Suprapubic skin (tissue), 4 donors: ENCODE measurements around the gene NKX3-2. TPM values are rescaled to one million over a fixed set of nuclear protein-coding genes. Genes with fewer than 3 reads are reported as not detected.

ENCODE experiments used
- DNase-seq, 2 donors: peaks; one replicate each; pipeline ENCODE4 v3.0.0-alpha.2; 2019; ENCODE audit warnings: low spot score in 2 of 2
- H3K27ac ChIP-seq: fragments of 200-600 bp; sonication (generic); one replicate; pipeline ENCODE4 v1.5.1; 2019
- H3K27me3 ChIP-seq: fragments of 200-600 bp; sonication (generic); one replicate; pipeline ENCODE4 v1.5.1; 2019
- H3K36me3 ChIP-seq: fragments of 200-600 bp; sonication (generic); one replicate; pipeline ENCODE4 v1.5.1; 2019
- H3K4me1 ChIP-seq: fragments of 200-600 bp; sonication (generic); one replicate; pipeline ENCODE4 v1.5.1; 2019
- H3K4me3 ChIP-seq: fragments of 200-600 bp; sonication (generic); one replicate; pipeline ENCODE4 v1.5.1; 2019; ENCODE audit warnings: mild to moderate bottlenecking
- H3K9me3 ChIP-seq: fragments of 200-600 bp; sonication (generic); one replicate; pipeline ENCODE4 v1.5.1; 2019
- EP300 ChIP-seq: sonication (generic); formaldehyde crosslinking; IDR thresholded peaks from one replicate; pipeline ENCODE4 v1.6.1; 2017; ENCODE audit warnings: antibody characterized with exemption
- POLR2A ChIP-seq, 2 donors: fragments of 450-650 bp; IDR thresholded peaks; one replicate each; pipeline ENCODE4 v1.6.1; 2017; ENCODE audit warnings: antibody characterized with exemption in 2 of 2, mild to moderate bottlenecking in 2 of 2, moderate library complexity in 2 of 2
- POLR2AphosphoS5 ChIP-seq, 3 donors: sonication (generic); formaldehyde crosslinking; IDR thresholded peaks; one replicate each; pipeline ENCODE4 v1.6.1; 2017; ENCODE audit warnings: antibody characterized with exemption in 3 of 3
- WGBS: methylation state at CpG from one replicate; pipeline ENCODE4 v1.1.5; 2018; 5-methylcytosine and 5-hydroxymethylcytosine counted together
- total RNA-seq, 4 donors: library from RNA; depleted of rRNA; stranded (reverse); fragments of >200 nt; gene quantifications; one replicate each; pipeline ENCODE4 v1.1.0, GENCODE V29; 2016
- TF ChIP-seq, protein P1 (sequence below), 2 donors: fragments of 200-600 bp in 1 of 2; fragments of 450-650 bp in 1 of 2; sonication (generic) in 1 of 2; IDR thresholded peaks; one replicate each; pipeline ENCODE4 v1.5.1; 2016 to 2019; ENCODE audit warnings: antibody characterized with exemption in 2 of 2, mild to moderate bottlenecking in 1 of 2, moderate library complexity in 1 of 2

Gene NKX3-2
- under 1 TPM in 2 of 4 donors, not detected in 2; 0.24 to 0.26 TPM for total RNA-seq

DNA sequence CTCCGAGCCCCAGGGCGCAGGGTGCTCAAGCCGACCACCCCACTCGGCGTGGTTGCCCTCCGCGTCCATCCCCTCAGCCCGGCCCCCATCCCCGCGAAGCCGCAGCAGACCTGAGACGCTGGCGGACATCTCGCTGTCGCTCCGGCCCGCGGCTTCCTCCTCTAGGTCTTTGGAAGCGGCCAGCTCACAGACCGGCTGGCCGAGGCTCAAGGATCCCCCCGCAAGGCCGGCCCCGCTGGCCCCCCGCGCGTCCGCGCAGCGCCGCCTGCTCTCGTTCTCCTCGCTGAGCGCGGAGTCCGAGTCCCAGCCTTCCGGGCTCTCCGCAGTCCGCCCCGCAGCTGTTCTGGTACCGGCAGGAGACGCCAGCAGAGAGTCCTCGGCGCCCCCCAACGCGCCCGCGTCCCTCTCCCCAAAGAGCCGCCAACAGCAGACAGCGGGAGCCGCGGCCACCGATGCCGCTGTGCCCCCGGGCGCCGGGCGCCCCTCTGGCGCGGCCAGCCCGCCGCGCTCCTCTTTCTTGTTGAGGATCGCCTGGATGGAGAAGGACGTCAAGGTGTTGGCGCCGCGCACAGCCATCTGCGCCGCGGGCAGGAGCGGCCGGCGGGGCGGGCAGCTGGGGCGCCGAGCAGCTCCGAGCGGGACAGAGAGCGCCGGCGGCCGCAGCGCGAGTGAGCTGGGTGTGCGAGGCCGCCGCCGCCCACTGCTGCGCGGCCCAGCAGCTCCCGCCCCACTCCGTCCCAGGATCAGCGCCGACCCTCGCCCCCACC is at the start of gene NKX3-2:
NKX3-2 (minus strand) TSS at position 670 of the 767 bp plus-strand sequence; CDS start at position 576, 94 bp downstream.
- Histone ChIP-seq H3K4me1 (peaks cover 74% of the 10 kb centered on the region), H3K36me3 (no peaks in the 10 kb centered on the region), H3K27ac (no peak within 1 kb of the TSS), H3K27me3 (peaks cover 100% of the 10 kb centered on the region), H3K9me3 (no peaks in the 10 kb centered on the region), H3K4me3 (peak within 1 kb of the TSS; percentile 72)
- 5% methylated on average over 22 of the region's 96 CpGs for WGBS
- no peak for DNase-seq
- TF ChIP-seq EP300 = no peak

DNA sequence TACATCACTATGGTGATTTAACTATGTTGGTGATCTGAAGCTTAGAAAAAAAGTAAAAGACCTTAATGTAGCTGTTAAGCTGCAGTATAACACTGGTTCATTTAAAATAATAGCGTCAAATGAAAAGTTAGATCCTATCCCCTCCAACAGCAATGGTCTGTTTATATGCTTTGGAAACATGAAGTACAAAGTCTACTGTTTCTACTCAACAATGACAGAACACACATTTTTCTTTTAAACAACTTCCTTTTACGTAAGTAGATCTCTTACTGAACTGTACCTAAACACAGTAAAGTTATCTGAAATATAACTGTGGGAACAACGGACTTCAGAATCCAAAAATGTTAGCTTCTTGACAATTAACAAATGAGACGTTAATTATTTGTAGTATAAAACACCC is 47.9 kb upstream of the NKX3-2 start:
- 87% methylated on average over 4 of the region's 4 CpGs for WGBS
- peaks cover 95% of the 10 kb centered on the region for H3K36me3 ChIP-seq
- no peak for TF ChIP-seq POLR2AphosphoS5 (IDR thresholded peaks at IDR 0.05)
- TF ChIP-seq EP300 = no peak

DNA sequence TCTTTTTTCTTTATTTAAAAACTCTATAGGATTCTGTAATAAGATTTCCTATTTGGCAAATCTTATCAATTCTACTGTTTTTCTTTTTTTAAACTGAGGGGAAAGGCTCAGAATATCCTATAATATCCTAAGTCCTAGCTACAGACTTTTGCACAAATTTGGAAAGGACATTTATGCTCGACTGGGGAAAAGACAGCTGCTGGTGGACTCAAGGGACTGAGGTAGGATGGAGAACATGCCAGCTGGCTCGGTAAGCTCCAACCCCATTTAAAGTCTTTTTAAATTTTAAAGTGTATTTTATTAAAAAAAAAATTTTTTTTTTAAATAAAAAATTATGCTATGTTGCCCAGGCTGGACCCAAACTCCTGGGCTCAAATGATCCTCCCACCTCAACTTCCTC is 46.5 kb upstream of the NKX3-2 start:
- H3K4me1 ChIP-seq = no peaks in the 10 kb centered on the region
- no peaks in the 10 kb centered on the region for H3K9me3 ChIP-seq
- no peak overlapping the region for H3K4me3 ChIP-seq
- H3K27ac ChIP-seq = no peak overlapping the region
- H3K27me3 ChIP-seq = no peaks in the 10 kb centered on the region
- DNase-seq = no peak
- no peak for TF ChIP-seq EP300
- TF ChIP-seq, protein P1, sequence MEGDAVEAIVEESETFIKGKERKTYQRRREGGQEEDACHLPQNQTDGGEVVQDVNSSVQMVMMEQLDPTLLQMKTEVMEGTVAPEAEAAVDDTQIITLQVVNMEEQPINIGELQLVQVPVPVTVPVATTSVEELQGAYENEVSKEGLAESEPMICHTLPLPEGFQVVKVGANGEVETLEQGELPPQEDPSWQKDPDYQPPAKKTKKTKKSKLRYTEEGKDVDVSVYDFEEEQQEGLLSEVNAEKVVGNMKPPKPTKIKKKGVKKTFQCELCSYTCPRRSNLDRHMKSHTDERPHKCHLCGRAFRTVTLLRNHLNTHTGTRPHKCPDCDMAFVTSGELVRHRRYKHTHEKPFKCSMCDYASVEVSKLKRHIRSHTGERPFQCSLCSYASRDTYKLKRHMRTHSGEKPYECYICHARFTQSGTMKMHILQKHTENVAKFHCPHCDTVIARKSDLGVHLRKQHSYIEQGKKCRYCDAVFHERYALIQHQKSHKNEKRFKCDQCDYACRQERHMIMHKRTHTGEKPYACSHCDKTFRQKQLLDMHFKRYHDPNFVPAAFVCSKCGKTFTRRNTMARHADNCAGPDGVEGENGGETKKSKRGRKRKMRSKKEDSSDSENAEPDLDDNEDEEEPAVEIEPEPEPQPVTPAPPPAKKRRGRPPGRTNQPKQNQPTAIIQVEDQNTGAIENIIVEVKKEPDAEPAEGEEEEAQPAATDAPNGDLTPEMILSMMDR (IDR thresholded peaks at IDR 0.05) = no peak
- no peak for TF ChIP-seq POLR2A (IDR thresholded peaks at IDR 0.05)
- no peak for TF ChIP-seq POLR2AphosphoS5 (IDR thresholded peaks at IDR 0.05)
- WGBS = 73% methylated on average over 2 of the region's 2 CpGs
- peaks cover 96% of the 10 kb centered on the region for H3K36me3 ChIP-seq

More for the DNA sequence above, 47.9 kb upstream of the NKX3-2 start:
- no peak overlapping the region for H3K4me3 ChIP-seq
- no peaks in the 10 kb centered on the region for H3K4me1 ChIP-seq
- no peak overlapping the region for H3K27ac ChIP-seq
- H3K27me3 ChIP-seq = no peaks in the 10 kb centered on the region
- no peak for DNase-seq
- no peaks in the 10 kb centered on the region for H3K9me3 ChIP-seq

DNA sequence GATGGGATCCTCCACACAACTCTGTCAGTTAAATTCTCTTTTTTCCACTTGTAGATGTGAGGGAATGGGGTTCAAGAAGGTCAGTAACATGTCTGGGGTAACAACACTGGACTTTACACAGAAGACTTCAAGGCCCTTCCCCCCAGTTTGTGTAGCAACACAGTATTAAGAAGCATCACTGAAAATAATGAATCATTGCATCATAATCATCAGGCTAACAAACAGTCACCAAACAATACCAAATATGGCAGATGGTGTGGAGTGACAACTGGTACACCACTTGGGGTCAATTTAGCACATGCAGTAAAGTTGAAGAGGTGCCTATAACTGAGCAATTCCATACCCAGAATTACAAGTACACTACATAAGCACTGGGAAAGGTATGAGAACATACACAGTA is 44.6 kb upstream of the NKX3-2 start:
- Histone ChIP-seq H3K9me3 (no peaks in the 10 kb centered on the region), H3K4me1 (no peaks in the 10 kb centered on the region), H3K27ac (no peak overlapping the region), H3K27me3 (no peaks in the 10 kb centered on the region), H3K36me3 (peaks cover 98% of the 10 kb centered on the region), H3K4me3 (no peak overlapping the region)
- DNase-seq = no peak
- TF ChIP-seq, protein P1 (IDR thresholded peaks at IDR 0.05) = no peak
- TF ChIP-seq POLR2A (IDR thresholded peaks at IDR 0.05) (no peak), POLR2AphosphoS5 (IDR thresholded peaks at IDR 0.05) (no peak), EP300 (no peak)

DNA sequence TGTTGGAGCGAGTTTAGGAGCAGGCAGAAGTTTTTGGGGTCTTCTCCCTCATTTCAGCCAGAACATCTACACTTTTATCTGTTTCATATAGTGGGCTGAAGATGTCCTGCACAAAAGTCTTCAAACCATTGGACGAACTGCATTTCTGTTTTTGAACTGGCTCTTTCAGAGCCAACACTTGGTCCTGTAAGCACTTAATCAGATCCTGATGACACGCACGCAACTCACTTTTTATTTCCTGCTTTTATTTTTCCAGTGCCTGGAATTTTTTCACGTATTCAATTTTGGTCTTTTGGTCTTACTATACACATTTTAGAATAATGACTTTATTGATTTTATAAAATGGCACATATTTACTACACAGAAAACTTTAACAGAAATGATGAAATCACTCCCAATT is 40.2 kb upstream of the NKX3-2 start:
- WGBS = 87% methylated on average over 5 of the region's 5 CpGs
- TF ChIP-seq POLR2A (IDR thresholded peaks at IDR 0.05) (no peak), EP300 (no peak), POLR2AphosphoS5 (IDR thresholded peaks at IDR 0.05) (no peak)
- TF ChIP-seq, protein P1 (IDR thresholded peaks at IDR 0.05) = no peak
- no peaks in the 10 kb centered on the region for H3K27me3 ChIP-seq
- H3K27ac ChIP-seq = no peak overlapping the region
- no peak overlapping the region for H3K4me3 ChIP-seq
- H3K4me1 ChIP-seq = no peaks in the 10 kb centered on the region
- DNase-seq = no peak
- no peaks in the 10 kb centered on the region for H3K9me3 ChIP-seq
- H3K36me3 ChIP-seq = peaks cover 99% of the 10 kb centered on the region

DNA sequence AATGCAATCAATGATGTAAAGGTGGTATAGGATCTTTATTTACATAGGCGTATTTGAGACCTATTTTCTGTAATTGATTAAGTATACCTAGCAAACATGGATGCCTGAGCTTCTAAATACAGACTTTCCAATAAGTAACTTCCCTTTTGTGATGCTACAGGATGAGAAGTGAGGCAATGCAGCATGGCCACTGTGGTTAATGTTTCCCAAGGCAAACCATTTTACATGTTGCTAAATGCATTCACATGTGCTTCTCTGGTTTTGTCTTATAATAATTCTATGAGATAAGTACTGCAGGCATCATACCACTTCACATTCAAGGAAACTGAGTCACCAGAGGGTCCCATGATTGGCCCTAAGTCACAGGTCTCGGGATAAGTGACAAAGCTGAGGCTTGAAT is 35.7 kb upstream of the NKX3-2 start:
- H3K36me3 ChIP-seq = peaks cover 89% of the 10 kb centered on the region
- no peak for TF ChIP-seq POLR2AphosphoS5 (IDR thresholded peaks at IDR 0.05)
- no peak for TF ChIP-seq POLR2A (IDR thresholded peaks at IDR 0.05)
- no peak for TF ChIP-seq EP300
- TF ChIP-seq, protein P1 (IDR thresholded peaks at IDR 0.05) = no peak
- H3K4me1 ChIP-seq = no peaks in the 10 kb centered on the region
- H3K9me3 ChIP-seq = no peaks in the 10 kb centered on the region
- H3K27me3 ChIP-seq = no peaks in the 10 kb centered on the region
- no peak overlapping the region for H3K27ac ChIP-seq
- WGBS = 100% methylated on average over 2 of the region's 2 CpGs
- no peak overlapping the region for H3K4me3 ChIP-seq
- DNase-seq = no peak
